MM.1S (cell line): ENCODE results near the gene REEP1.

Source experiments
- DNase-seq: peaks from one replicate; pipeline ENCODE4 v3.0.0-alpha.2; 2015
- H2AFZ ChIP-seq: fragments of 300-600 bp; sonication (generic); 2 replicates; pipeline ENCODE4 v1.6.0; 2016; ENCODE audit warnings: antibody characterized with exemption, low read length
- H3F3A ChIP-seq: fragments of 300-600 bp; sonication (generic); 2 replicates; pipeline ENCODE4 v1.6.1; 2016; ENCODE audit warnings: mild to moderate bottlenecking, antibody characterized with exemption, low read length, moderate library complexity, mixed read lengths; ENCODE audit not compliant: insufficient read depth
- H3K27ac ChIP-seq: fragments of 300-600 bp; sonication (generic); 2 replicates; pipeline ENCODE4 v1.5.1; 2016; ENCODE audit warnings: mild to moderate bottlenecking, low read length
- H3K27me3 ChIP-seq: fragments of 300-600 bp; sonication (generic); replicated peaks from 2 replicates; pipeline ENCODE4 v1.6.0; 2016; ENCODE audit warnings: low read length; ENCODE audit not compliant: insufficient read depth
- H3K36me3 ChIP-seq: fragments of 300-600 bp; sonication (generic); replicated peaks from 2 replicates; pipeline ENCODE4 v1.6.1; 2016; ENCODE audit warnings: mild to moderate bottlenecking, low read length, mixed read lengths; ENCODE audit not compliant: insufficient read depth
- H3K4me1 ChIP-seq: fragments of 300-600 bp; sonication (generic); 2 replicates; pipeline ENCODE4 v1.6.1; 2016; ENCODE audit warnings: low read length, mixed read lengths
- H3K4me2 ChIP-seq: fragments of 300-600 bp; sonication (generic); 2 replicates; pipeline ENCODE4 v1.6.0; 2016; ENCODE audit warnings: low read depth, low read length
- H3K4me3 ChIP-seq: fragments of 300-600 bp; sonication (generic); 2 replicates; pipeline ENCODE4 v1.5.1; 2016; ENCODE audit warnings: low read length, mixed read lengths
- H3K79me2 ChIP-seq: fragments of 300-600 bp; sonication (generic); 2 replicates; pipeline ENCODE4 v1.6.1; 2016; ENCODE audit warnings: mixed run types, low read length, mixed read lengths
- H3K9ac ChIP-seq: fragments of 300-600 bp; sonication (generic); 2 replicates; pipeline ENCODE4 v1.6.1; 2016; ENCODE audit warnings: low read length, mixed read lengths
- H3K9me2 ChIP-seq: fragments of 300-600 bp; sonication (generic); replicated peaks from 2 replicates; pipeline ENCODE4 v1.6.1; 2016; ENCODE audit warnings: mild to moderate bottlenecking, low read length, mixed read lengths; ENCODE audit not compliant: insufficient read depth
- H3K9me3 ChIP-seq: fragments of 300-600 bp; sonication (generic); replicated peaks from 2 replicates; pipeline ENCODE4 v1.6.1; 2016; ENCODE audit warnings: mild to moderate bottlenecking, low read length, mixed read lengths; ENCODE audit not compliant: insufficient read depth
- H4K20me1 ChIP-seq: fragments of 300-600 bp; sonication (generic); 2 replicates; pipeline ENCODE4 v1.6.1; 2016; ENCODE audit warnings: mild to moderate bottlenecking, low read length, moderate library complexity, mixed read lengths; ENCODE audit not compliant: insufficient read depth
- EZH2 ChIP-seq: fragments of 300-600 bp; sonication (generic); optimal IDR thresholded peaks from 2 replicates; pipeline ENCODE3; 2017; ENCODE audit warnings: low read depth, mild to moderate bottlenecking, antibody characterized with exemption, low read length, mixed read lengths
- EZH2phosphoT487 ChIP-seq: fragments of 300-600 bp; sonication (generic); IDR thresholded peaks from 2 replicates; pipeline ENCODE4 v1.6.1; 2018; ENCODE audit warnings: antibody characterized with exemption, low read length
- TF ChIP-seq, protein P1 (sequence below): fragments of 300-600 bp; sonication (generic); IDR thresholded peaks from 2 replicates; pipeline ENCODE4 v1.5.1; 2016; ENCODE audit warnings: antibody characterized with exemption, low read length, mixed read lengths

Gene REEP1

DNA sequence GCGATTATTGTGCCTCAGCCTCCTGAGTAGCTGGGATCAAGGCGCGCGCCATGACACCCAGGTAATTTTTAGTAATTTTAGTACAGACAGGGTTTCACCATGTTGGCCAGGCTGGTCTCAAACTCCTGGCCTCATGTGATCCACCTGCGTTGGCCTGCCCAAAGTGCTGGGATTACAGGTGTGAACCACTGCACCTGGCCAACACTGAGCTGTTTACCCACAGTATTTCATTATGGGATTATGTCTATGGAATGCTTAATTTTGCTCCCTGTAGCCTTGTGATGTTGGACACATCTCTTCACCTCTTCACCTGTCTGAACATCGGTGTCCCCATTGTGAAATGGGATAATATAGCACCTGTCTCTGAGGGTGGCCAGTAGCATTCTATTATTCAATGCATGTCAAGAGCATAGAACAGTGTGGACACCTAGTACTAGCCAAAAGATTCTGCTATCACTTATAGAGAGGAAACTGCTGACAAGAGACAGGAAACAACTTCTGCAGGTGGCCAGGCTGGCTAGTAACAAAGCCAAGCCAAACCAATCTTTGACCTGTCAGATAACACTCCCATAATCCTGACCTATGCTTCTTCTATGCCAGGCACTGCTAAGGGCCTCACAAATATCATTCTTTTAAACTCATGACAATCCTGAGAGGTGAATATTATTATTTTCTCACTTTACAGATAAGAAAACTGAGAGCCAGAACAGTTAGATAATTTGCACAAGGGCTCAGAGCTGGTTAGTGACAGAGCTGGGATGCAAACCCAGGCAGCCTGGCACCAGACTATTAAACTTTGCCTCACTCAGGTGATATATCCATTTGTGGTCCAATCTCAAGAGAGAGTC lies 29.4 kb upstream of the REEP1 start:
- H3K27ac ChIP-seq: peak overlapping the region; percentile 60
- H3K9ac ChIP-seq: no peak overlapping the region
- no peaks in the 10 kb centered on the region for H3K9me2 ChIP-seq
- H3K4me2 ChIP-seq: peak overlapping the region; percentile 5; the same call in 1 of the 2 replicates
- peak overlapping the region; percentile 22; the same call in 1 of the 2 replicates for H2AFZ ChIP-seq
- no peaks in the 10 kb centered on the region for H3K79me2 ChIP-seq
- peaks cover 10% of the 10 kb centered on the region; the same call in 1 of the 2 replicates for H3F3A ChIP-seq
- H3K4me1 ChIP-seq: peaks cover 32% of the 10 kb centered on the region
- no peaks in the 10 kb centered on the region for H3K27me3 ChIP-seq
- no peaks in the 10 kb centered on the region for H3K36me3 ChIP-seq
- H4K20me1 ChIP-seq: no peaks in the 10 kb centered on the region
- no peak overlapping the region for H3K4me3 ChIP-seq
- no peak for TF ChIP-seq EZH2
- no peak for TF ChIP-seq EZH2phosphoT487
- TF ChIP-seq, protein P1, sequence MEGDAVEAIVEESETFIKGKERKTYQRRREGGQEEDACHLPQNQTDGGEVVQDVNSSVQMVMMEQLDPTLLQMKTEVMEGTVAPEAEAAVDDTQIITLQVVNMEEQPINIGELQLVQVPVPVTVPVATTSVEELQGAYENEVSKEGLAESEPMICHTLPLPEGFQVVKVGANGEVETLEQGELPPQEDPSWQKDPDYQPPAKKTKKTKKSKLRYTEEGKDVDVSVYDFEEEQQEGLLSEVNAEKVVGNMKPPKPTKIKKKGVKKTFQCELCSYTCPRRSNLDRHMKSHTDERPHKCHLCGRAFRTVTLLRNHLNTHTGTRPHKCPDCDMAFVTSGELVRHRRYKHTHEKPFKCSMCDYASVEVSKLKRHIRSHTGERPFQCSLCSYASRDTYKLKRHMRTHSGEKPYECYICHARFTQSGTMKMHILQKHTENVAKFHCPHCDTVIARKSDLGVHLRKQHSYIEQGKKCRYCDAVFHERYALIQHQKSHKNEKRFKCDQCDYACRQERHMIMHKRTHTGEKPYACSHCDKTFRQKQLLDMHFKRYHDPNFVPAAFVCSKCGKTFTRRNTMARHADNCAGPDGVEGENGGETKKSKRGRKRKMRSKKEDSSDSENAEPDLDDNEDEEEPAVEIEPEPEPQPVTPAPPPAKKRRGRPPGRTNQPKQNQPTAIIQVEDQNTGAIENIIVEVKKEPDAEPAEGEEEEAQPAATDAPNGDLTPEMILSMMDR: no peak
- DNase-seq: peak; percentile 56
- no peaks in the 10 kb centered on the region for H3K9me3 ChIP-seq

DNA sequence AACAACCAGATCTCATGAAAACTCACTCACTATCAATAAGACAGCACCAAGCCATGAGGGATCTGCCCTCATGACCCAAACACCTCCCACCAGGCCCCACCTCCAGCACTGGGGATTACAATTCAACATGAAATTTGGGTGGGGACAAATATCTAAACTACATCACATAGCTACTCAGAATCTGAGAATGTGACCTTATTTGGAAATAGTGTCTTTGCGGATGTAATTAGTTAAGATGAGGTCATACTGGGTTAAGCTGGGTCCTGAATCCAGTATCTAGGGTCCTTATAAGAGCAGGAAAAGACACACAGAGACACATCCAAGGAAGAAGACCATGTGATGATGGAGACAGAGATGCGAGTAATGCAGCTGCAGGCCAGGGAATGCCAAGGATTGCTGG lies 27.5 kb upstream of the REEP1 start:
- H2AFZ ChIP-seq: no peak overlapping the region
- peaks cover 32% of the 10 kb centered on the region for H3K4me1 ChIP-seq
- no peaks in the 10 kb centered on the region for H3K27me3 ChIP-seq
- H3K4me3 ChIP-seq: no peak overlapping the region
- peaks cover 10% of the 10 kb centered on the region; the same call in 1 of the 2 replicates for H3F3A ChIP-seq
- no peaks in the 10 kb centered on the region for H3K9me3 ChIP-seq
- DNase-seq: no peak
- H3K79me2 ChIP-seq: no peaks in the 10 kb centered on the region
- no peak overlapping the region for H3K9ac ChIP-seq
- no peak overlapping the region for H3K27ac ChIP-seq
- no peak overlapping the region for H3K4me2 ChIP-seq
- no peaks in the 10 kb centered on the region for H3K9me2 ChIP-seq
- H4K20me1 ChIP-seq: no peaks in the 10 kb centered on the region
- TF ChIP-seq EZH2 (no peak), EZH2phosphoT487 (no peak)
- TF ChIP-seq, protein P1: no peak
- H3K36me3 ChIP-seq: no peaks in the 10 kb centered on the region

DNA sequence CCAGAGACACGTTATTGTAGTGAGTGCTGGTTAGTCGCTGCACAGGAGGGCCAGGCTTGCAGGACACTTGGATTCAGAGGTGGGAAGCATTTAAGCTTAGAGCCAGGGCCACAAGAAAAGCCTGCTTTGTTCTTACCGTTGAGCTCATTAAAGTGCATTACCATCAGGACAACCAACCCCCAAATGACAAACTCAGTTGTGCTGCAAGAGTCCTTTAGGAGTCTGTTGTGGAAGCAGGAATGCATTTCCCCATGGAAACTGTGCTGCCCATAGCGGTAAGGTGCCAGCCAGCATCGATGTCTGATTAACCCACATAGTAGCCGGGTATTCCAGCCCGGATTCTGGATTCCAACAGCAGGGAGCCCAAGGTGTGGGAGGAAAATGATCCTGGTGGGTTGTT lies 23.4 kb upstream of the REEP1 start:
- Histone ChIP-seq H3K9me3 (no peaks in the 10 kb centered on the region), H3K27ac (no peak overlapping the region), H3K4me1 (peaks cover 10% of the 10 kb centered on the region), H4K20me1 (no peaks in the 10 kb centered on the region), H3K4me3 (no peak overlapping the region), H3K4me2 (no peak overlapping the region), H3K9me2 (no peaks in the 10 kb centered on the region), H3K79me2 (no peaks in the 10 kb centered on the region), H3K36me3 (no peaks in the 10 kb centered on the region), H3K9ac (no peak overlapping the region), H3F3A (peaks cover 6% of the 10 kb centered on the region; the same call in 1 of the 2 replicates), H2AFZ (no peak overlapping the region), H3K27me3 (no peaks in the 10 kb centered on the region)
- TF ChIP-seq, protein P1: no peak
- TF ChIP-seq EZH2: no peak
- TF ChIP-seq EZH2phosphoT487: no peak
- no peak for DNase-seq
